Measurements from ENCODE around the gene PTPRN2. TPM values are rescaled to one million over a fixed set of nuclear protein-coding genes. Genes with fewer than 3 reads are reported as not detected.

Gene PTPRN2
- total and polyA plus RNA-seq, 2 donors (not counting 3 experiments of a cell fraction or from before 2014, with no cell fraction given) = 0.62 to 0.88 TPM

- no peak overlapping the region for H3K27ac ChIP-seq (ENCODE audit: insufficient read depth, low read depth, low read length)
- peaks cover 4% of the 10 kb centered on the region for H3K9me3 ChIP-seq (replicated peaks; ENCODE audit: control insufficient read depth, insufficient read depth, low read length)
- H3K36me3 ChIP-seq (ENCODE audit: control insufficient read depth in 2 of 2, extremely low read depth in 1 of 2, insufficient read depth in 2 of 2, low read length in 2 of 2) = no peaks in the 10 kb centered on the region
- H3K4me3 ChIP-seq (replicated peaks in 1 of 3; ENCODE audit: insufficient read depth in 1 of 3, low read depth in 1 of 3, low read length in 3 of 3) = no peak overlapping the region
- dilution Hi-C loops (cut with MboI; ENCODE audit: extremely low pct_ligation_motif_present, low sequenced_read_pairs) (no loop called here), intact Hi-C loops (cut with micrococcal nuclease) (no loop called here)
- ChIA-PET CTCF (no interaction called here), POLR2A (no interaction called here)
- TF ChIP-seq FOS (IDR thresholded peaks at IDR 0.05; ENCODE audit: borderline replicate concordance, insufficient read depth, low read length) (no peak), EZH2 (IDR thresholded peaks at IDR 0.05; ENCODE audit: borderline replicate concordance, low read depth, low read length, severe bottlenecking) (no peak), MAX (IDR thresholded peaks at IDR 0.05; ENCODE audit: insufficient read depth, insufficient read length) (no peak), POLR2A (IDR thresholded peaks at IDR 0.05; ENCODE audit: low read depth, low read length) (no peak), JUN (IDR thresholded peaks at IDR 0.05; ENCODE audit: borderline replicate concordance, insufficient read depth, insufficient read length, low read depth) (no peak), GATA2 (IDR thresholded peaks at IDR 0.05; ENCODE audit: insufficient read depth, insufficient read length, low read depth, low read length) (no peak), POLR2AphosphoS5 (IDR thresholded peaks at IDR 0.05; ENCODE audit: insufficient read depth, low read depth, low read length) (no peak), MYC (IDR thresholded peaks at IDR 0.05; ENCODE audit: low read depth, low read length) (no peak), CTCF (IDR thresholded peaks at IDR 0.05; ENCODE audit: extremely low read depth in 1 of 2, insufficient read depth in 1 of 2, low read depth in 1 of 2, low read length in 2 of 2) (no peak)
- no peaks in the 10 kb centered on the region for H3K9me1 ChIP-seq (replicated peaks; ENCODE audit: control insufficient read depth, extremely low read depth, insufficient read depth, low read length)
- FAIRE-seq (no peak), DNase-seq (ENCODE audit: low read depth, low spot score) (no peak)
- no peaks in the 10 kb centered on the region for H4K20me1 ChIP-seq (replicated peaks; ENCODE audit: control insufficient read depth, extremely low read depth, insufficient read depth, low read length)
- H3K79me2 ChIP-seq (ENCODE audit: control insufficient read depth, insufficient read depth, low read length) = no peaks in the 10 kb centered on the region
- H3K4me1 ChIP-seq (ENCODE audit: control insufficient read depth, extremely low read depth, insufficient read depth, low read length) = no peaks in the 10 kb centered on the region
- H3K27me3 ChIP-seq (ENCODE audit: control insufficient read depth in 2 of 2, insufficient read depth in 2 of 2, low read length in 2 of 2) = no peaks in the 10 kb centered on the region
- no peak overlapping the region for H3K9ac ChIP-seq (replicated peaks; ENCODE audit: extremely low read depth, insufficient read depth, low read length)
- H3K4me2 ChIP-seq (ENCODE audit: insufficient read depth, low read length) = no peak overlapping the region
- no peak overlapping the region for H2AFZ ChIP-seq (ENCODE audit: low read depth, low read length)
- BruUV-seq (replicated peaks) = no TSS peak
Measured at GRCh38 chr7:157974678-157975230, 612.9 kb downstream of the PTPRN2 start.

All from endothelial cell of umbilical vein (primary cell).